Heart left ventricle (tissue), 13 donors: Measurements from ENCODE around the gene CALML6.

Experiments
- CTCF ChIP-seq, 12 donors: fragments of 200-600 bp; sonication (generic) in 4 of 12; IDR thresholded peaks; one replicate each; pipeline versions ENCODE4 v1.5.0 to v1.8.0; 2018 to 2022; ENCODE audit warnings: antibody characterized with exemption in 12 of 12, mild to moderate bottlenecking in 5 of 12
- POLR2A ChIP-seq, 2 donors: fragments of 450-650 bp; IDR thresholded peaks; one replicate each; pipeline ENCODE4 v1.6.1; 2017; ENCODE audit warnings: antibody characterized with exemption in 2 of 2, mild to moderate bottlenecking in 2 of 2, moderate library complexity in 2 of 2
- donor health status: ischemic (EF 13 %, LVEDD 7.1; RV severe dilation, severe dysfunction).
- donor health status: DM: no; HTN: yes; CAD: no.
- donor health status: DM: no; HTN: no; CAD: no.
- donor health status: ischemic (EF 25% LVEDD 6.9; RV normal size, moderate dysfunction).
- donor health status: ischemic (EF 25% LVEDD 5.7; RV mildly dilated, moderate dysfunction).
- donor health status: ischemic (EF 35%, LVEDD 5.7; RV mildly dilated, moderate dysfunction).
- donor health status: nonischemic (EF 11% LVEDD 7.7; RV severe dilation, severe dysfunction).
- donor health status: DM: yes; HTN: yes; CAD: no.
- donor health status: PGD.
- donor health status: ischemic (EF 29% LVEDD 5.4; RV normal size, mild dysfunction).
- donor health status: nonischemic (EF 23%, LVEDD 6.1; RV moderate dilation, normal function).

GRCh38 chr1:1889090-1889750 lies 25.8 kb upstream of the CALML6 start:
- TF ChIP-seq POLR2A (IDR thresholded peaks at IDR 0.05) (no peak), CTCF (IDR thresholded peaks at IDR 0.05) (no peak)
